ENCODE data around the gene IRAK1. TPM values are rescaled to one million over a fixed set of nuclear protein-coding genes. Genes with fewer than 3 reads are reported as not detected.

IRAK1 gene
- total RNA-seq, 4 donors from 2014 or later, result 73.5 to 117 (median 96.8) TPM

DNA sequence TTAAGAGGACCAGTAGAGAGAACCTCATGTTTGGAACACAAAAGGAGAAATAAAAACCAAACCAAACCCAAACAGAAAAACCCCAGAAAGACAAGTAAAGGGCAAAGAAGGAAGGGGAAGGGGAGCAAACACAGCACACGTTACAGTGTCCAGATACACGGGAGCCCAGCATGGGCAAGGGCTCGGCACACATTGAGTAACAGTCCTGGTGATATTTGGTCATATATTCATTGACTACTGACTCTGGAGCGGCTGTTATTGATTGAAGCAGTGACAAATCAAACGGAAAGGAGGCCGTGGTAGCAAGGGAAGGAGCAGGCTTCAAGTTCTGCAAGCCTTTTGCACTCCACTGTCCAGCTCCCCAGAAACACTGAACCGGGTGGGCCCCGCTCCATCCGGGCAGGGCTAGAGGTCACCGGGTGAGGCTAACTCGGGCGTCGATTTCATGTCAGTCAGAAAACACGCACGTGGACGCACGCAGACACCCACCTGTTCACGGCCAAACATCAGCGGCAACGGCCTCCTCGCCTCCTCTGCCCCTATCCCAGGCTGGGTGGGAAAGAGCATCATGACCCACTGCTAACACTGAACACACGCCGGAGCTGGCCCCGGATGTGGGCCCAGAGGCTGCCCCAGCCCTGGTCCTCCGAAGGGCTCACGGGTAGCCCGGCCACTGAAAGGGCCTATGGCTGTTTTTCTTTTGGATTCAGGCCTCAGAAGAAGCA, 3.7 kb upstream of the IRAK1 start:
- no peak for DNase-seq
- H3K27me3 ChIP-seq, result no peaks in the 10 kb centered on the region
- H3K27ac ChIP-seq, result peak overlapping the region in 1 of 4 donors; percentile 93
- no peaks in the 10 kb centered on the region for H3K9me3 ChIP-seq
- peaks cover 0 to 16% (median 0%) of the 10 kb centered on the region in 3 donors for H3K36me3 ChIP-seq
- peaks cover 11 to 53% (median 12%) of the 10 kb centered on the region in 3 donors for H3K4me1 ChIP-seq
- WGBS, 2 donors, result 77 to 82% methylated on average over 7 to 16 of the region's 27 CpGs
- intact Hi-C loops (cut with DNase I), result no loop called here
- H3K4me3 ChIP-seq, result no peak overlapping the region
- no peak for TF ChIP-seq POLR2A (IDR thresholded peaks at IDR 0.05)
- TF ChIP-seq, protein P1, sequence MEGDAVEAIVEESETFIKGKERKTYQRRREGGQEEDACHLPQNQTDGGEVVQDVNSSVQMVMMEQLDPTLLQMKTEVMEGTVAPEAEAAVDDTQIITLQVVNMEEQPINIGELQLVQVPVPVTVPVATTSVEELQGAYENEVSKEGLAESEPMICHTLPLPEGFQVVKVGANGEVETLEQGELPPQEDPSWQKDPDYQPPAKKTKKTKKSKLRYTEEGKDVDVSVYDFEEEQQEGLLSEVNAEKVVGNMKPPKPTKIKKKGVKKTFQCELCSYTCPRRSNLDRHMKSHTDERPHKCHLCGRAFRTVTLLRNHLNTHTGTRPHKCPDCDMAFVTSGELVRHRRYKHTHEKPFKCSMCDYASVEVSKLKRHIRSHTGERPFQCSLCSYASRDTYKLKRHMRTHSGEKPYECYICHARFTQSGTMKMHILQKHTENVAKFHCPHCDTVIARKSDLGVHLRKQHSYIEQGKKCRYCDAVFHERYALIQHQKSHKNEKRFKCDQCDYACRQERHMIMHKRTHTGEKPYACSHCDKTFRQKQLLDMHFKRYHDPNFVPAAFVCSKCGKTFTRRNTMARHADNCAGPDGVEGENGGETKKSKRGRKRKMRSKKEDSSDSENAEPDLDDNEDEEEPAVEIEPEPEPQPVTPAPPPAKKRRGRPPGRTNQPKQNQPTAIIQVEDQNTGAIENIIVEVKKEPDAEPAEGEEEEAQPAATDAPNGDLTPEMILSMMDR (IDR thresholded peaks at IDR 0.05), result no peak

DNA sequence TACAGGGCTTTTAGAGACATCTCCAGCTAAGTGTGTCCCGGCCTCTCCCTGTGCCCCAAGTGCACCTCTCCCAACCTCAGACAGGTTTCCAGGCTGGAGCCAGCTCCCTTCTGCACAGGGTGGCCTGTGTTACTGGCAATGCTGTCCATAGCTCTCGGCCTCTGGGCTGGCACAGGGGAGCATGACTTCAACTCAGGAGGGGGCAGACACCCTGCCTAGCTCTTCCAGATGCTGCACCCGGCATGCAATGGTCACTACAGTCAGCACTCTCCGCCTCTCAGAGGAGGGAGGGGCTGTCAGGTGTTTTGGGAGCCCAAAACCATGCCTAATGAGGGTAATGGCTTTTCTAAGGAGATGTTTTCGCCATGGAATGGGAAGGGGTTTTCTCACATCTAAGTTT, 2.4 kb upstream of the IRAK1 start:
- Histone ChIP-seq H3K4me3 (no peak overlapping the region), H3K4me1 (peaks cover 15 to 65% (median 20%) of the 10 kb centered on the region in 3 donors), H3K27ac (peak overlapping the region in 2 of 4 donors; percentile 10 to 93), H3K27me3 (no peaks in the 10 kb centered on the region), H3K9me3 (no peaks in the 10 kb centered on the region), H3K36me3 (peaks cover 0 to 9% (median 4%) of the 10 kb centered on the region in 3 donors)
- TF ChIP-seq POLR2A (IDR thresholded peaks at IDR 0.05), result no peak
- TF ChIP-seq, protein P1 (IDR thresholded peaks at IDR 0.05), result no peak
- DNase-seq, result no peak
- WGBS, 2 donors, result 94 to 100% methylated on average over 1 to 2 of the region's 5 CpGs
- intact Hi-C loops (cut with DNase I), result no loop called here

DNA sequence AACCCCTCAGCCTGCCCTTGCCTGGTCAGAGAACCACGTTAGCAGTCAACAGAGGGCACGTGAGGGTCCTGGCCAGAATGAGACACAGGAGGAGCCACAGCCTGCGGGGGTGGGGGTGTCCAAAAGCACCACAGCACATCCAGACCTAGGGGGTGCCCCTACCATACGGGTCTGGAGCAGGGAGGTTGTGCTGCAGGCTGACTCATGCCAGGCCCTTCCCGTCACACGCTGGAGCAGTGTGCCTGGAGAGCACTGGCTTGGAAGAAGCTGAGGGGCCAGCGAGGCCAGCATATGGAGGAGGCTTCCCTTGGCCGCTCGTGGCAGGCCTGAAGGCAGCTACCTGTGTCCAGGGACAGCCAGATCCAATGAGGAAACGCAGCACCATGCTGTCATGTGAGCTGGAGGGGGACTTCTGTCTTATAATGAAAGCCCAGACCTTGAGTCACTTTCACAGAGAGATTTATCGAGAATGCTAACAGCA, 1.5 kb upstream of the IRAK1 start:
- Histone ChIP-seq H3K4me1 (peaks cover 15 to 62% (median 20%) of the 10 kb centered on the region in 3 donors), H3K9me3 (no peaks in the 10 kb centered on the region), H3K36me3 (peaks cover 0 to 13% (median 11%) of the 10 kb centered on the region in 3 donors), H3K4me3 (no peak overlapping the region), H3K27ac (peak overlapping the region; percentile 91 to 93 (median 92)), H3K27me3 (no peaks in the 10 kb centered on the region)
- intact Hi-C loops (cut with DNase I), result no loop called here
- no peak for DNase-seq
- WGBS, 2 donors, result 17 to 46% methylated on average over 1 to 7 of the region's 11 CpGs
- TF ChIP-seq, protein P1 (IDR thresholded peaks at IDR 0.05), result no peak
- TF ChIP-seq POLR2A (IDR thresholded peaks at IDR 0.05), result no peak

DNA sequence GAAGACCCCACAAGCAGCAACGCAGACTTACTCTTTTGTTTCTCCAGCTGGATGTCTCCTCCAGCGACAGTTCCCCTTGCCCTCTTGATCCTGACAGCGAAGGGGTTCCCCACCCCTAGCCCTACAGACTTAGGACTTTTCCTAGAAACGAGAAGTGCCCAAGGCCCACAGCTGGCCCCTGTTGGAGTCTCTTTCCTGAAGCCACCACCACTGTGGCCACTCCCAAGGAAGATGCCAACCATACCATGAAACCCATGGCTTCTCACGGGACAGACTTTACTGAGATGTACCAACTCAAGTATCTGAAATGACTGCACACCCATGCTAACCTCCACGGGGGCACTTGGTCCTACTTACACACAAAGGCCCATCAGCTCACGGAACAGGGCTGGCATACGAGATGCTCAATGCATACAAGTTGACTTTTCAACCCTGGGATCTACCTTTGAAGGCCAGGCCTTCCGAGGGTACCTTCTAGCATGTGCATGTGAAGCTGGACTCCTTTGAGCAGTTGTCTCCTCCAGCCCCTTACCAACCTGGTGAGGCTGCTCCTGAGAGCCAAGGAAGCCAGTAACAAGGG, 924 bp upstream of the IRAK1 start:
- TF ChIP-seq POLR2A (IDR thresholded peaks at IDR 0.05), result no peak
- TF ChIP-seq, protein P1 (IDR thresholded peaks at IDR 0.05), result no peak
- no peak for DNase-seq
- no peaks in the 10 kb centered on the region for H3K27me3 ChIP-seq

More for the DNA sequence above, 924 bp upstream of the IRAK1 start:
- H3K36me3 ChIP-seq, result peaks cover 0 to 18% (median 15%) of the 10 kb centered on the region in 3 donors
- WGBS, 2 donors, result 60% methylated on average over 4 of the region's 9 CpGs; no CpG with 5 or more reads in 1 of the 2 donors
- H3K27ac ChIP-seq, result peak overlapping the region; percentile 91 to 93 (median 92)
- H3K9me3 ChIP-seq, result no peaks in the 10 kb centered on the region
- peaks cover 15 to 57% (median 20%) of the 10 kb centered on the region in 3 donors for H3K4me1 ChIP-seq
- peak overlapping the region; percentile 38 to 79 (median 61) for H3K4me3 ChIP-seq
- intact Hi-C loops (cut with DNase I), result no loop called here

Measured in esophagus squamous epithelium (tissue), 5 donors.